ENCODE results near the gene RSBN1. TPM values are rescaled to one million over a fixed set of nuclear protein-coding genes. Genes with fewer than 3 reads are reported as not detected.

Gene RSBN1
- total RNA-seq, 1 experiment from 2014 or later, result 16.6 TPM

DNA sequence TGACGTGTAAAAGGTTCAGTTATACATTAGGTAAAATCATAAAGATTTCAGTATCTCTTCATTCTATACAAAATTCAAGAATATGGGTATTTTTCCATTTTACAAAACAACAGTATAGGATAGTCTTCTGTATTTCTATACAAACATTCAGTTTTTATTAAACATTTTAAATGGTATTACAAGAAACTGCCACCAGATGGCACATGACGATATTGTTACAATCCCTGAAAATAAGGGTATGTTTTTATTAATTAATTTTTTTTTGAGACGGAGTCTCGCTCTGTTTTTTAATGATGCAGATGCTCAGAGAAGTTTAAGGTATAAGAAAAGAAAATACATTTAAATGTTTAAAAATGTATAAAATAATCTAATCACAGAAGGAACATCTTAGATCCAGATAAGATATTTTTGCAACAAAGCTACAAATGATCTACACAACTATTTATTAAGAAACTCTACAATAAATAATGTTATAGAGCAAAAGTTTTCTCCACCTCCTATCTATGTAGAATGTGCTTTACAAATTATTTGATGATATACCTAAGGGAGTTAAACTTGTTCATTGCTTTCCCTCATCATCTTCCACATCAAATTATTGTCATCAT is 23.5 kb upstream of the RSBN1 start:
- ATAC-seq (no peak), DNase-seq (ENCODE audit: low read depth, low spot score) (peak; percentile 36)
- H3K36me3 ChIP-seq (ENCODE audit: control insufficient read depth in 1 of 2, insufficient read depth in 2 of 2, low read length in 2 of 2), result no peaks in the 10 kb centered on the region
- H4K20me1 ChIP-seq (ENCODE audit: insufficient read depth), result no peaks in the 10 kb centered on the region
- H3K27me3 ChIP-seq (ENCODE audit: insufficient read depth, low read length), result no peaks in the 10 kb centered on the region
- BruUV-seq (replicated peaks), result no TSS peak
- no peaks in the 10 kb centered on the region for H3K9me3 ChIP-seq (ENCODE audit: control insufficient read depth in 1 of 2, insufficient read depth in 1 of 2, low read depth in 1 of 2, low read length in 2 of 2)
- H3K79me2 ChIP-seq (ENCODE audit: insufficient read depth, low read length), result no peaks in the 10 kb centered on the region
- ChIA-PET RAD21 (ENCODE audit: low non-redundant PET in 1 of 2, low total read pairs in 2 of 2, uncharacterized antibody in 2 of 2, unreplicated experiment in 2 of 2) (no interaction called here), CTCF (interaction anchor here (0.7 to 2.1 kb wide), 12 partner anchors 12 to 1206 kb away, joined by 3 to 11 read pairs (median 4); partner anchors contain the start of genes OLFML3 and RSBN1), POLR2A (no interaction called here)
- no peaks in the 10 kb centered on the region for H3K4me1 ChIP-seq (ENCODE audit: control insufficient read depth in 1 of 2, insufficient read depth in 2 of 2, low read length in 2 of 2)
- no peak overlapping the region for H3K4me2 ChIP-seq (ENCODE audit: low read length)
- intact Hi-C loops (cut with micrococcal nuclease), result loop anchor here (5.0 to 10.0 kb wide), 4 partner anchors 67 to 1119 kb away; partner anchors contain the start of gene AP4B1
- H3K9ac ChIP-seq (ENCODE audit: low read length), result no peak overlapping the region
- H3K4me3 ChIP-seq (replicated peaks in 1 of 2; ENCODE audit: low read depth in 1 of 2, low read length in 2 of 2), result no peak overlapping the region
- H3K27ac ChIP-seq (ENCODE audit: low read depth, low read length), result no peak overlapping the region
- TF ChIP-seq ELF1 (IDR thresholded peaks at IDR 0.05; ENCODE audit: borderline replicate concordance, low read depth) (no peak), ZFX (IDR thresholded peaks at IDR 0.05) (no peak), RAD21 (IDR thresholded peaks at IDR 0.05; ENCODE audit: low read depth) (peak; percentile 82), EZH2phosphoT487 (IDR thresholded peaks at IDR 0.05; ENCODE audit: borderline replicate concordance) (no peak), EZH2 (IDR thresholded peaks at IDR 0.05) (no peak), POLR2AphosphoS5 (IDR thresholded peaks at IDR 0.05; ENCODE audit: low read depth, low read length) (no peak), SIN3A (IDR thresholded peaks at IDR 0.05; ENCODE audit: low read depth) (no peak), CEBPB (IDR thresholded peaks at IDR 0.05; ENCODE audit: low read depth) (no peak), CBX3 (IDR thresholded peaks at IDR 0.05; ENCODE audit: low read depth) (no peak)
- TF ChIP-seq, protein P1, sequence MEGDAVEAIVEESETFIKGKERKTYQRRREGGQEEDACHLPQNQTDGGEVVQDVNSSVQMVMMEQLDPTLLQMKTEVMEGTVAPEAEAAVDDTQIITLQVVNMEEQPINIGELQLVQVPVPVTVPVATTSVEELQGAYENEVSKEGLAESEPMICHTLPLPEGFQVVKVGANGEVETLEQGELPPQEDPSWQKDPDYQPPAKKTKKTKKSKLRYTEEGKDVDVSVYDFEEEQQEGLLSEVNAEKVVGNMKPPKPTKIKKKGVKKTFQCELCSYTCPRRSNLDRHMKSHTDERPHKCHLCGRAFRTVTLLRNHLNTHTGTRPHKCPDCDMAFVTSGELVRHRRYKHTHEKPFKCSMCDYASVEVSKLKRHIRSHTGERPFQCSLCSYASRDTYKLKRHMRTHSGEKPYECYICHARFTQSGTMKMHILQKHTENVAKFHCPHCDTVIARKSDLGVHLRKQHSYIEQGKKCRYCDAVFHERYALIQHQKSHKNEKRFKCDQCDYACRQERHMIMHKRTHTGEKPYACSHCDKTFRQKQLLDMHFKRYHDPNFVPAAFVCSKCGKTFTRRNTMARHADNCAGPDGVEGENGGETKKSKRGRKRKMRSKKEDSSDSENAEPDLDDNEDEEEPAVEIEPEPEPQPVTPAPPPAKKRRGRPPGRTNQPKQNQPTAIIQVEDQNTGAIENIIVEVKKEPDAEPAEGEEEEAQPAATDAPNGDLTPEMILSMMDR (IDR thresholded peaks at IDR 0.05 in 2 of 3, conservative IDR thresholded peaks at IDR 0.05 in 1 of 3; ENCODE audit: borderline replicate concordance in 1 of 3, insufficient read depth in 1 of 3, low read depth in 2 of 3, low read length in 2 of 3), result peak; percentile 31 to 73 (median 52); a peak in 3 of 6 replicates
- H3K9me2 ChIP-seq (ENCODE audit: insufficient read depth), result no peaks in the 10 kb centered on the region
- peak overlapping the region; percentile 97 for H2AFZ ChIP-seq (ENCODE audit: low read depth, low read length, poor library complexity, severe bottlenecking)
